Endothelial cell (in vitro differentiated cells): ENCODE data around the gene PTPN14. TPM values are rescaled to one million over a fixed set of nuclear protein-coding genes. Genes with fewer than 3 reads are reported as not detected.

Source experiments
- DNase-seq: peaks from one replicate; pipeline ENCODE4 v3.0.0; 2021; ENCODE audit warnings: low spot score
- H3K27ac Mint-ChIP-seq: one replicate; pipeline ENCODE4 v1.8.0; 2021; ENCODE audit warnings: mixed read lengths, inconsistent platforms; ENCODE audit not compliant: unreplicated experiment
- H3K27me3 Mint-ChIP-seq: one replicate; pipeline ENCODE4 v1.8.0; 2021; ENCODE audit warnings: mild to moderate bottlenecking, moderate library complexity, mixed read lengths, inconsistent platforms; ENCODE audit not compliant: unreplicated experiment
- H3K36me3 Mint-ChIP-seq: one replicate; pipeline ENCODE4 v1.8.0; 2021; ENCODE audit warnings: mild to moderate bottlenecking, low read depth, mixed read lengths, inconsistent platforms; ENCODE audit not compliant: unreplicated experiment
- H3K4me1 Mint-ChIP-seq: one replicate; pipeline ENCODE4 v1.8.0; 2021; ENCODE audit warnings: mild to moderate bottlenecking, mixed read lengths, inconsistent platforms; ENCODE audit not compliant: unreplicated experiment
- H3K4me3 Mint-ChIP-seq: one replicate; pipeline ENCODE4 v1.8.0; 2021; ENCODE audit warnings: mild to moderate bottlenecking, mixed read lengths, inconsistent platforms; ENCODE audit not compliant: unreplicated experiment
- H3K9me3 Mint-ChIP-seq: one replicate; pipeline ENCODE4 v1.8.0; 2021; ENCODE audit warnings: mixed read lengths, inconsistent platforms; ENCODE audit not compliant: unreplicated experiment
- total RNA-seq: library from RNA; stranded (reverse); fragmentation: NEBNext Ultra II Directional; extraction: Animal tissue kit (Norgen Biotek cat#: 25700); gene quantifications from one replicate; pipeline ENCODE4 v1.2.1, GENCODE V29; 2021; ENCODE audit not compliant: unreplicated experiment
- TF ChIP-seq, protein P1 (sequence below): fragments of 200-600 bp; sonication (generic); IDR thresholded peaks from one replicate; pipeline ENCODE4 v1.5.0; 2021; ENCODE audit warnings: antibody characterized with exemption; ENCODE audit not compliant: unreplicated experiment

The PTPN14 gene
- total RNA-seq, 1 donor from 2014 or later, result 46.3 TPM

DNA sequence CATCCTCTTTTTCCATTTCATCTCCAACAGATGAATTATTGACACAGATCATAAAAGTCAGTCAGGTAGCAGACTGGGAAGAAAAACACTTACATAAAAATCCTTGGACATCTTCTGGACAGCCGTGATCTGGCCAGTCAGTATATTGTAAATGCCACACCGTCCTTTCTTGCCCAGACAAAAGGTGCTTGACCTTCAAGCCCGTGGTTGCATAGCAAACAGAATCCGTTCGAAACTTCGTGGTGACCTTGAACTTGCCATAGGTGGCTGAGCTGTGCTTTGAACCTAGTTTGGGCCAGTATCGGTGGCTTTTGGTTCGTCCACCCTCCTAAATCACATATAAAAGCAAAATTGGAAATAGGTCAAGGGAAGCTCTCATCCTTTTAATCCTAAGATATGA lies 182.0 kb downstream of the PTPN14 start:
- no peaks in the 10 kb centered on the region for H3K27me3 Mint-ChIP-seq
- H3K27ac Mint-ChIP-seq, result no peak overlapping the region
- TF ChIP-seq, protein P1, sequence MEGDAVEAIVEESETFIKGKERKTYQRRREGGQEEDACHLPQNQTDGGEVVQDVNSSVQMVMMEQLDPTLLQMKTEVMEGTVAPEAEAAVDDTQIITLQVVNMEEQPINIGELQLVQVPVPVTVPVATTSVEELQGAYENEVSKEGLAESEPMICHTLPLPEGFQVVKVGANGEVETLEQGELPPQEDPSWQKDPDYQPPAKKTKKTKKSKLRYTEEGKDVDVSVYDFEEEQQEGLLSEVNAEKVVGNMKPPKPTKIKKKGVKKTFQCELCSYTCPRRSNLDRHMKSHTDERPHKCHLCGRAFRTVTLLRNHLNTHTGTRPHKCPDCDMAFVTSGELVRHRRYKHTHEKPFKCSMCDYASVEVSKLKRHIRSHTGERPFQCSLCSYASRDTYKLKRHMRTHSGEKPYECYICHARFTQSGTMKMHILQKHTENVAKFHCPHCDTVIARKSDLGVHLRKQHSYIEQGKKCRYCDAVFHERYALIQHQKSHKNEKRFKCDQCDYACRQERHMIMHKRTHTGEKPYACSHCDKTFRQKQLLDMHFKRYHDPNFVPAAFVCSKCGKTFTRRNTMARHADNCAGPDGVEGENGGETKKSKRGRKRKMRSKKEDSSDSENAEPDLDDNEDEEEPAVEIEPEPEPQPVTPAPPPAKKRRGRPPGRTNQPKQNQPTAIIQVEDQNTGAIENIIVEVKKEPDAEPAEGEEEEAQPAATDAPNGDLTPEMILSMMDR, result no peak
- H3K4me3 Mint-ChIP-seq, result no peak overlapping the region
- H3K4me1 Mint-ChIP-seq, result no peaks in the 10 kb centered on the region
- H3K36me3 Mint-ChIP-seq, result peaks cover 24% of the 10 kb centered on the region
- H3K9me3 Mint-ChIP-seq, result no peaks in the 10 kb centered on the region
- no peak for DNase-seq

DNA sequence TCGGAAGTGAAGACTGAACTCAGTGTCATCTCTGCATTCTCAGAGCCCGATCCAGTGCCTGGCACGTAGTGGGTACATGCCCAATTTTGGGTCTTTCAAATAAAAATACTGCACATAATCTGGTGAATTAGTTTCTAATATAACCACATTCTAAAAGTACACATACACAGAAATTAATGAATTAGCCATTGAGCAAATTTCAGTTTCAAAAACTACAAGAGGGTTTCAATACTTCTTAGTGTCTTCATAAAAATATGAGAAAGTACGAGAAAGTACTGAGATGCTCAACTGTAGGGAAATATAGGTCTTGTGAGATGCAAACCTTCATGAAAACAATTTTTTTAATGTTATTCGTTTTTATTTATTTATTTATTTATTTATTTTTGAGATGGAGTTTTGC lies 183.6 kb downstream of the PTPN14 start:
- Mint-ChIP-seq H3K36me3 (peaks cover 35% of the 10 kb centered on the region), H3K27me3 (peaks cover 3% of the 10 kb centered on the region), H3K9me3 (no peaks in the 10 kb centered on the region), H3K27ac (no peak overlapping the region), H3K4me1 (no peaks in the 10 kb centered on the region), H3K4me3 (no peak overlapping the region)
- TF ChIP-seq, protein P1, result no peak
- DNase-seq, result no peak

DNA sequence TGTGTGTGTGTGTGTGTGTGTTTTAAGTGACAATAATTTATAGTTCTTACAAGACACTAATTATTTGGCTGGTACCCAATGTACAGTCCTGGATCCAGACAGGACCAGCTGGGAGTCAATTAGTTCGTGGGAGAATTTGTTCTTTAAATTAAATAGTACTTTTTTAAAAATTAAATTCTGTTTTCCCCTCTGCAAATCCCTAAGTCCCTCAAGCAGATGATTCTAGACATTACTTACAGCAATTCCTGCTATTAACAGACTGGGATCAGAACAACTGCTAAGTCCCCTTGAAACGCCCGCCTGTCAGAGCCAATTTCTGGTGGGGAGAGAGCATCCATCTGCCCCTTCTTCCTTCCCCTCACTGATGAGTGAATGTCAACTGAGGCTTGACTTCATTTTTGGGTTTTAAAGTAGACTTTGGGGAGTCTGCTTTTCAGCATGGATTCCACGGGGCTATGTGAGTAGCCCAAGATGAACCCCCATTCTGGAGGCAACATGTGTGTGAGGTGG lies 186.6 kb downstream of the PTPN14 start:
- Mint-ChIP-seq H3K9me3 (no peaks in the 10 kb centered on the region), H3K27ac (no peak overlapping the region), H3K4me3 (no peak overlapping the region)

DNA sequence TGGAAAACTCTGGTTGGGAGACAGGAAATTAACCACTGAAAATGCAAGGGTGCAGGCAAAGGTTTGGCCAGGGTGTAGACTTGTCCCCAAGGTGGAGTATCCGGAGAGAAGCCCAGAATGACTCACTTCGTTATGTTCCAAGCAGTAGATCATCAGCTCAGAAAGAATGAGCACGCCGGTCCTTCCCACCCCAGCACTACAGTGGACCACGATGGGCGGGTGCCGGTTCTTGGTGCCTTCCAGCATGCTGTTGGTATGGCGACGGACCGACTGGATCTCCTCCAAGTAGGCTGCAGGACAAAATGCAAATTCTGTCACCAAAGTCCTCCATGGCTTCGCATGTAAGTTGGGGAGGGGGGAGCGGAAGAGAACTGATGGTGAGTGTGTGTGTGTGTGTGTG lies 187.0 kb downstream of the PTPN14 start:
- peaks cover 4% of the 10 kb centered on the region for H3K4me1 Mint-ChIP-seq
- H3K9me3 Mint-ChIP-seq, result no peaks in the 10 kb centered on the region
- H3K36me3 Mint-ChIP-seq, result peaks cover 38% of the 10 kb centered on the region
- H3K4me3 Mint-ChIP-seq, result peak overlapping the region; percentile 5
- H3K27ac Mint-ChIP-seq, result no peak overlapping the region
- peaks cover 3% of the 10 kb centered on the region for H3K27me3 Mint-ChIP-seq
- TF ChIP-seq, protein P1, result no peak
- no peak for DNase-seq

More for the DNA sequence above, 186.6 kb downstream of the PTPN14 start:
- H3K27me3 Mint-ChIP-seq, result peaks cover 3% of the 10 kb centered on the region
- TF ChIP-seq, protein P1, result no peak
- peaks cover 38% of the 10 kb centered on the region for H3K36me3 Mint-ChIP-seq
- no peak for DNase-seq
- peaks cover 4% of the 10 kb centered on the region for H3K4me1 Mint-ChIP-seq

DNA sequence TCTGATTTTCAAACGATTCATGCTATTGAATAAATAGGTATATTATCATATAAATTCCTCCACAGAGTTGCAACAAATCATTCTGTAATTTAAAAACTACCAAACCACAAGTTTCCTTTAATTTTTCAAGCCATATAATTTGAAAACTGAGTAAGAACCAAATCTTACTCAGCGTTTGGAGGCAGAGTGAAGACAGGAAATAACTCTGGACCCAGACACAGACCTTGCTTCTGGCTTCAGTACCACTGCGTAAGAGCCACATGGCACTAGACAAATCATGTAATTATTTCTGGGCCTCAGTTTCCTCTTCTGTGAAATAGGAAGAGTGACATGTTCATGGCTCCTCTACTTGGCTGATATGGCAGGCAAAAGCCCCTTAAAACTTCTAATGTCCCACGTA lies 188.0 kb downstream of the PTPN14 start:
- DNase-seq, result no peak
- no peak overlapping the region for H3K4me3 Mint-ChIP-seq
- H3K4me1 Mint-ChIP-seq, result peaks cover 4% of the 10 kb centered on the region
- TF ChIP-seq, protein P1, result no peak
- peaks cover 3% of the 10 kb centered on the region for H3K27me3 Mint-ChIP-seq
- H3K9me3 Mint-ChIP-seq, result no peaks in the 10 kb centered on the region
- H3K27ac Mint-ChIP-seq, result no peak overlapping the region
- H3K36me3 Mint-ChIP-seq, result peaks cover 35% of the 10 kb centered on the region
